Measurements from ENCODE around the gene PDSS2.
"Not testable (repeated sequence)": the region's sequence is repeated elsewhere in the genome, so short reads cannot be mapped to it uniquely, and the experiment has no call there.

PDSS2 gene

DNA sequence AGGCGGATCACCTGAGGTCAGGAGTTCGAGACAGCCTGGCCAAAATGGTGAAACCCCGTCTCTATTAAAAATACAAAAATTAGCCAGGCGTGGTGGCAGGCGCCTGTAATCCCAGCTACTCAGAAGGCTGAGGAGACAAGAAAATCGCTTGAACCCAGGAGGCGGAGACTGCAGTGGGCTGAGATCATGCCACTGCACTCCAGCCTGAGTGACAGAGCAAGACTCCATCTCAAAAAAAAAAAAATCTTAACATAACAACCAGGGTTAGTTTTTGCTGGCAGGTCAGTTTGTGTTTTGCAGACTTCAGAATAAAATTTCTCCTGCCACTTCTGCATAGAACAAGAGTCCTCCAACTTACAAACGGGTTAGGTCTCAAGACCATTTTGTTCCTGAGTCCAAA lies 264.6 kb downstream of the PDSS2 start:
- H2BK12ac ChIP-seq (ENCODE audit: low read length); H3K14ac ChIP-seq (ENCODE audit: low read length); DNase-seq (ENCODE audit: low spot score); H3K4ac ChIP-seq (ENCODE audit: low read length); H3K4me1 ChIP-seq (ENCODE audit: control insufficient read depth in 2 of 2, insufficient read depth in 1 of 2, low read depth in 1 of 2, low read length in 2 of 2); H2BK15ac ChIP-seq (ENCODE audit: low read length); H3K23ac ChIP-seq (ENCODE audit: low read depth, low read length, poor library complexity); H3K9ac ChIP-seq (ENCODE audit: low read depth, low read length, poor library complexity); H3K18ac ChIP-seq (ENCODE audit: low read length); H3K27me3 ChIP-seq (ENCODE audit: control insufficient read depth in 3 of 3, insufficient read depth in 3 of 3, low read depth in 1 of 3, low read length in 3 of 3); H3K27ac ChIP-seq (replicated peaks; ENCODE audit: low read length); H3K4me2 ChIP-seq (ENCODE audit: insufficient read depth, low read length, poor library complexity, severe bottlenecking); H3K36me3 ChIP-seq (replicated peaks in 1 of 2; ENCODE audit: control insufficient read depth in 2 of 2, insufficient read depth in 2 of 2, low read length in 2 of 2); H3K9me3 ChIP-seq (replicated peaks in 1 of 2; ENCODE audit: control insufficient read depth in 2 of 2, insufficient read depth in 1 of 2, low read depth in 1 of 2, low read length in 2 of 2); H2AFZ ChIP-seq (ENCODE audit: low read length); H4K8ac ChIP-seq (ENCODE audit: low read depth, low read length); H2BK5ac ChIP-seq (ENCODE audit: low read length); H3K79me1 ChIP-seq (ENCODE audit: low read depth, low read length); H4K91ac ChIP-seq (ENCODE audit: low read depth, low read length, poor library complexity); H2AK5ac ChIP-seq (ENCODE audit: low read depth, low read length); H2BK120ac ChIP-seq (ENCODE audit: low read depth, low read length); H3K4me3 ChIP-seq (ENCODE audit: low read length in 2 of 2): not testable (repeated sequence)
- no CpG with 5 or more reads among the region's 8 CpGs for WGBS, 2 donors (ENCODE audit: extremely low coverage in 2 of 2, insufficient read length in 2 of 2, insufficient replicate concordance in 1 of 2)

DNA sequence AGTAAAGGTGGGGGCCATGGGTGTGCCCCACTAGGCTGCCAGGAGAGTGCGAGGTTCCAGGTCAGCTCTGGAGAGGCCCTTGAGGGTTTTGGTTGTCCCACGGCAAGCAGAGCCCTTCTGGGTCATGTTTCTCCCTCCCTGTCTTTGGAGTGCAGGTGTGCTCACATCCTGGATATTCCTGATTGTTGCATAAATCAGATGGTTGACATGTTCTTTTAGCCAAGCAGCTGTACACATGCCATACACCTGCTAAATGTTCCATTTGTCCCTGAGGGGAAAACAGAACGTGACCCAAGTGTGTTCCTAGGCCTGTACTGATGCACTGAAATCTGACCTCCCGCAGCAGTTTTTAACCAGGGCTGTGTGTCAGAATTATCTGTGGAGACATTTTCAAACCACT lies 266.5 kb downstream of the PDSS2 start:
- H3K14ac ChIP-seq (ENCODE audit: low read length), result no peak overlapping the region
- no peak overlapping the region for H3K4me2 ChIP-seq (ENCODE audit: insufficient read depth, low read length, poor library complexity, severe bottlenecking)
- H2BK5ac ChIP-seq (ENCODE audit: low read length), result no peak overlapping the region
- H3K27me3 ChIP-seq (ENCODE audit: control insufficient read depth in 3 of 3, insufficient read depth in 3 of 3, low read depth in 1 of 3, low read length in 3 of 3), result no peaks in the 10 kb centered on the region
- H3K18ac ChIP-seq (ENCODE audit: low read length), result no peak overlapping the region
- no CpG with 5 or more reads among the region's 4 CpGs for WGBS, 2 donors (ENCODE audit: extremely low coverage in 2 of 2, insufficient read length in 2 of 2, insufficient replicate concordance in 1 of 2)
- no peak overlapping the region for H3K9ac ChIP-seq (ENCODE audit: low read depth, low read length, poor library complexity)
- no peak overlapping the region for H2BK12ac ChIP-seq (ENCODE audit: low read length)
- H3K9me3 ChIP-seq (replicated peaks in 1 of 2; ENCODE audit: control insufficient read depth in 2 of 2, insufficient read depth in 1 of 2, low read depth in 1 of 2, low read length in 2 of 2), result no peaks in the 10 kb centered on the region
- no peaks in the 10 kb centered on the region for H3K4me1 ChIP-seq (ENCODE audit: control insufficient read depth in 2 of 2, insufficient read depth in 1 of 2, low read depth in 1 of 2, low read length in 2 of 2)
- no peak overlapping the region for H2AK5ac ChIP-seq (ENCODE audit: low read depth, low read length)
- no peak overlapping the region for H3K4ac ChIP-seq (ENCODE audit: low read length)
- no peak overlapping the region for H3K27ac ChIP-seq (replicated peaks; ENCODE audit: low read length)
- no peak overlapping the region for H2BK120ac ChIP-seq (ENCODE audit: low read depth, low read length)
- H3K36me3 ChIP-seq (replicated peaks in 1 of 2; ENCODE audit: control insufficient read depth in 2 of 2, insufficient read depth in 2 of 2, low read length in 2 of 2), result no peaks in the 10 kb centered on the region
- H3K23ac ChIP-seq (ENCODE audit: low read depth, low read length, poor library complexity), result no peak overlapping the region
- no peak overlapping the region for H4K91ac ChIP-seq (ENCODE audit: low read depth, low read length, poor library complexity)
- no peak overlapping the region for H2BK15ac ChIP-seq (ENCODE audit: low read length)
- DNase-seq (ENCODE audit: low spot score), result no peak
- no peak overlapping the region for H2AFZ ChIP-seq (ENCODE audit: low read length)
- H4K8ac ChIP-seq (ENCODE audit: low read depth, low read length), result no peak overlapping the region
- no peak overlapping the region for H3K4me3 ChIP-seq (ENCODE audit: low read length in 2 of 2)
- H3K79me1 ChIP-seq (ENCODE audit: low read depth, low read length), result no peaks in the 10 kb centered on the region

DNA sequence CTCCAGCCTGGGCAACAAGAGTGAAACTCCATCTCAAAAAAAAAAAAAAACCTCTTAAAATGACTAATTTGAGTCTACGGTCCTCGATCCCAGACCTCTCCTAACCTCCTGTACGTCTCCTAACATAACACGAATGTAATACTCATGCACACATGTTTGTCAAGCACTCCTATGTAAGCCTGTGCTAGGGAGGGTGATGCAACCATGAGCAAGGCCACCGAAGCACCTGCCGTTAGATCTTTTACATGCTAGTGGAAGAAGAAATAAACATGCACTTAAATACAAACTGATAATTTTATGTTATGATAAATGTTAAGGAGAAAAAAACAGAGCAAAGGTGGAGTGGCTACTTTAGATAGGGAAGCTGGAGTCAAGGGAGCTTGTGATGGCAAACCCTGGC lies 271.7 kb downstream of the PDSS2 start:
- H2AFZ ChIP-seq (ENCODE audit: low read length), result no peak overlapping the region

DNA sequence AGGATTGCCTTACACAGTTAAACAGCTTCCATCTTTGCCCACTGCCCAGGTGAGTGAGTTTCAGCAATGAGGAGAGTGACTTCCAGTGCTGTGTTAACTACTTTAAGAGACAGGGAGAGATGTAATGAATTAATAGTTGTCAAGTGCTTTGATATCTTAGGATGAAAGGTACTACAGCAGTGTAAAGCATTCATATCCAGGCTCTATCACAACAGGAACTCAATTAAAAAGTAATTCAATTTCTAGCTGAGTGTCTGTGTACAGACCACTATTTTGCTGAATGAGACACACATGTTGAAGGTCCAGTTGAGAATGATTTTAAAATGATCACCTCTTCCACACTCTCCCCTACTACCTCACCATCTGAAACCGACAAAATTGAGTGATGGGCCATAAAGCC lies 273.3 kb downstream of the PDSS2 start:
- Histone ChIP-seq H2BK5ac (ENCODE audit: low read length) (no peak overlapping the region), H2AFZ (ENCODE audit: low read length) (no peak overlapping the region), H4K91ac (ENCODE audit: low read depth, low read length, poor library complexity) (no peak overlapping the region), H3K79me1 (ENCODE audit: low read depth, low read length) (no peaks in the 10 kb centered on the region), H2BK12ac (ENCODE audit: low read length) (no peak overlapping the region), H3K27me3 (ENCODE audit: control insufficient read depth in 3 of 3, insufficient read depth in 3 of 3, low read depth in 1 of 3, low read length in 3 of 3) (no peaks in the 10 kb centered on the region), H2BK120ac (ENCODE audit: low read depth, low read length) (no peak overlapping the region), H3K4me3 (ENCODE audit: low read length in 2 of 2) (no peak overlapping the region), H3K27ac (replicated peaks; ENCODE audit: low read length) (no peak overlapping the region), H3K23ac (ENCODE audit: low read depth, low read length, poor library complexity) (no peak overlapping the region), H2AK5ac (ENCODE audit: low read depth, low read length) (no peak overlapping the region), H3K4ac (ENCODE audit: low read length) (no peak overlapping the region), H3K18ac (ENCODE audit: low read length) (no peak overlapping the region), H2BK15ac (ENCODE audit: low read length) (no peak overlapping the region), H3K9me3 (replicated peaks in 1 of 2; ENCODE audit: control insufficient read depth in 2 of 2, insufficient read depth in 1 of 2, low read depth in 1 of 2, low read length in 2 of 2) (no peaks in the 10 kb centered on the region), H3K4me2 (ENCODE audit: insufficient read depth, low read length, poor library complexity, severe bottlenecking) (no peak overlapping the region), H3K14ac (ENCODE audit: low read length) (no peak overlapping the region), H4K8ac (ENCODE audit: low read depth, low read length) (no peak overlapping the region), H3K9ac (ENCODE audit: low read depth, low read length, poor library complexity) (no peak overlapping the region), H3K4me1 (ENCODE audit: control insufficient read depth in 2 of 2, insufficient read depth in 1 of 2, low read depth in 1 of 2, low read length in 2 of 2) (no peaks in the 10 kb centered on the region), H3K36me3 (replicated peaks in 1 of 2; ENCODE audit: control insufficient read depth in 2 of 2, insufficient read depth in 2 of 2, low read length in 2 of 2) (no peaks in the 10 kb centered on the region)
- DNase-seq (ENCODE audit: low spot score), result no peak
- WGBS, 2 donors (ENCODE audit: extremely low coverage in 2 of 2, insufficient read length in 2 of 2, insufficient replicate concordance in 1 of 2), result no CpG with 5 or more reads among the region's 1 CpG

More for the DNA sequence above, 271.7 kb downstream of the PDSS2 start:
- Histone ChIP-seq H3K4ac (ENCODE audit: low read length) (no peak overlapping the region), H2BK12ac (ENCODE audit: low read length) (no peak overlapping the region), H2BK15ac (ENCODE audit: low read length) (no peak overlapping the region), H3K14ac (ENCODE audit: low read length) (no peak overlapping the region), H2BK120ac (ENCODE audit: low read depth, low read length) (no peak overlapping the region), H3K9me3 (replicated peaks in 1 of 2; ENCODE audit: control insufficient read depth in 2 of 2, insufficient read depth in 1 of 2, low read depth in 1 of 2, low read length in 2 of 2) (no peaks in the 10 kb centered on the region), H3K18ac (ENCODE audit: low read length) (no peak overlapping the region), H3K23ac (ENCODE audit: low read depth, low read length, poor library complexity) (no peak overlapping the region), H3K36me3 (replicated peaks in 1 of 2; ENCODE audit: control insufficient read depth in 2 of 2, insufficient read depth in 2 of 2, low read length in 2 of 2) (no peaks in the 10 kb centered on the region), H3K9ac (ENCODE audit: low read depth, low read length, poor library complexity) (no peak overlapping the region), H3K27me3 (ENCODE audit: control insufficient read depth in 3 of 3, insufficient read depth in 3 of 3, low read depth in 1 of 3, low read length in 3 of 3) (no peaks in the 10 kb centered on the region), H3K4me2 (ENCODE audit: insufficient read depth, low read length, poor library complexity, severe bottlenecking) (no peak overlapping the region), H3K79me1 (ENCODE audit: low read depth, low read length) (no peaks in the 10 kb centered on the region), H2AK5ac (ENCODE audit: low read depth, low read length) (no peak overlapping the region), H2BK5ac (ENCODE audit: low read length) (no peak overlapping the region), H3K4me3 (ENCODE audit: low read length in 2 of 2) (no peak overlapping the region), H4K8ac (ENCODE audit: low read depth, low read length) (no peak overlapping the region), H3K4me1 (ENCODE audit: control insufficient read depth in 2 of 2, insufficient read depth in 1 of 2, low read depth in 1 of 2, low read length in 2 of 2) (no peaks in the 10 kb centered on the region), H3K27ac (replicated peaks; ENCODE audit: low read length) (no peak overlapping the region), H4K91ac (ENCODE audit: low read depth, low read length, poor library complexity) (no peak overlapping the region)
- DNase-seq (ENCODE audit: low spot score), result no peak
- WGBS, 2 donors (ENCODE audit: extremely low coverage in 2 of 2, insufficient read length in 2 of 2, insufficient replicate concordance in 1 of 2), result no CpG with 5 or more reads among the region's 6 CpGs

Measured in neuronal stem cell (in vitro differentiated cells).